GM19452 (cell line): ENCODE data around the gene CITED4.

ENCODE experiments used
- ATAC-seq: cut with Tn5 transposase; IDR thresholded peaks from one replicate; pipeline ENCODE4 v1.9.1; 2021; ENCODE audit not compliant: unreplicated experiment

CITED4 gene

DNA sequence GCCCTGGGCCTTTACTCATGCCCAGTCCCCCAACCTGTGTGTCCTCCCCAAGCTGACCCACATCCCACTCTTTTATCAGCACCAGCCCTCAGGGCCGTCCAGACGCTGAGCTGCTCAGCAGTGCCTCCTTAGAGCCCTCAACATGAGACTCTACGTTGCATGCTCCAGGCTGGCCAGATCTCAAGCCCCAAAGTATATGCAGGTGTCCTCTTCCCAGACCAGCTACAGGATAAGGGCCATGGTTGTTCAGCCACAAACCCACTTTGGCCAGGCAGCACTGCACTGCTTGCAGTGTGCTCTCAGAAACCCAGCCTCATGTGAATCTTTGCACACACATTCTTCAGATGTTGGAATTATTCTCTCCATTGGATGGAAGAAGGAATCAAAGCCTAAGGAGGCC, 6.0 kb downstream of the CITED4 start:
- no peak for ATAC-seq

DNA sequence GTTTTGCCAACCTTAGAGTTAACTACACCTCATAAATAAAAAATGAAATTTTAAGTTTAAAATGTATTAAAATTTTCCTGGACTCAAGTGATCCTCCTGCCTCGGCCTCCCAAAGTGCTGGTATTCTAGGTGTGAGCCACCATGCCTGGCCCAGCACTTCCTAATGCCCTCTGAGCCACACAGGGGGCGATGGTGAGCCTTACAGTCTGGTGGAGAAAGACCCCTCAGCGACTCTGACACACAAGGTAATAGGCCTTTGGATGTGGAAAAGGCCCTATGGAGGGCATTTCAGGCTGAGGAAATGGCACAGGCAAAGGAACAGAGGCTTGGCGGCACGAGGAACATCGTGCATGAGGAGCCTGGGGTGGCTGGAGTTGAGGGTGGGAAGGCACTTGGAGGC, 6.7 kb downstream of the CITED4 start:
- ATAC-seq: no peak

DNA sequence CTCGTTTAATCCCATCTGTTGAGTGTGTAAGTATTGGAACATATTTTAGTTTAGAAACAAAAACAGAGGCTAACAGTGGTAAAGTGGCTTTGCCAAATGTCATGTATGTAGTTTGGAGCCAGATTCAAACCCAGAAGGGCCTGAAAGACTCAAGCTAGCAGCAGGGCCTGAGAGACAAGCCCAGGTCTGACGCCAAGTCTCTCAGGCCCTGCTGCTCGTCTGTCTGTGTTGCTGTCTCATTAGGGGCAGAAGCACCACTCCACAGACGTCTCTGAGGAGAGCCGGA, 8.3 kb downstream of the CITED4 start:
- ATAC-seq: no peak

DNA sequence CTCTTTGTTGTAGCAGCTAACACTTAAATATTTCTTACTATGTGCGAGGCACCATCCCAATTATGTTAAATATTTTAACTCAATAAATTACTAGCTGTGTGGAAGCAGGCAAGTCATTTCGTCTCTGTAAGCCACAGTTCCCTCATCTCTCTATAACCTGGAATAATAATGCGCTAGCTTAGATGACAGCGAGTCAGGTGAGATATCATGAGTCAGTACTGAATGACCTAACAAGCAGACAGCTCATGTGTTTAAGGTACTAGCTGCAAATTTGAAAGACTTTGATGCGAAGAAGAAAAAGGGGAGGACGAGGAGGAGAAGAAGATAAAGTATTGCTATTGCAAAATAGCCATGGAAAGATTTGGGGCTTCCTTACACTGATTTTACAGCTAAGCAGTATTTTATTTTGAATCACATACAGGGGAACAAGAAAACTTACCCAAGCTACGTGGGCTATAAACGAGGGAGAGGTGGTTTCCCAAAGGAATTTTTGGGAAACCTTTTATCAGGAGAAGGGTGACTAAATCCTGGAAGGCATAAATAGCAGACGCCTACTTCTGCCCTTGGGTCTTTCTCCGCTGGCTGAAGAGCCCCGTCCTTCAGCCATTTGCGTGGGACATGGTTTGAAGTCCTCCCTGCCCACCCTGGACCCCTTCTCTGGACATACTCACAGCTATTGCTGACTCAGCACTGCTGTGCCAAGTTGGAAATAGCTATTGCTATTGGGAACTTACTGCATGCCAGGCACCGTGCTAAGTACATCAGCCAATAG, 8.9 kb downstream of the CITED4 start:
- ATAC-seq: no peak

DNA sequence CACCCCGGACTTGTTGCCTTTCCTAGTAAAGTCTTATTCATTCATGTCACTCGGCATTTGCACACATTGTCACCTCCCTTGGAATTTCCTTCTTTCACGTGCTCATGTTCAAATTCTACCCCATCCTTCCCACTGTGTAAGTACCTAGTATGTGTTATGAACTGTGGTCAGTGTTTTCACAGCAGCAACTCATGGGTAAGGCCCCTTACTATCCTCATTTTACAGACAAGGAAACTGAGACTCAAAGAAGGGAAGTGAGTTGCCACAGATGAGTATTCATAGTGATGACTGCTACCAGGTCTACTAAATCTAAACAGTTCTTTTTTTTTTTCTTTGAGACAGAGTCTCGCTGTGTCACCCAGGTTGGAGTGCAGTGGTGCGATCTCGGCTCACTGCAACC, 10.5 kb downstream of the CITED4 start:
- no peak for ATAC-seq

DNA sequence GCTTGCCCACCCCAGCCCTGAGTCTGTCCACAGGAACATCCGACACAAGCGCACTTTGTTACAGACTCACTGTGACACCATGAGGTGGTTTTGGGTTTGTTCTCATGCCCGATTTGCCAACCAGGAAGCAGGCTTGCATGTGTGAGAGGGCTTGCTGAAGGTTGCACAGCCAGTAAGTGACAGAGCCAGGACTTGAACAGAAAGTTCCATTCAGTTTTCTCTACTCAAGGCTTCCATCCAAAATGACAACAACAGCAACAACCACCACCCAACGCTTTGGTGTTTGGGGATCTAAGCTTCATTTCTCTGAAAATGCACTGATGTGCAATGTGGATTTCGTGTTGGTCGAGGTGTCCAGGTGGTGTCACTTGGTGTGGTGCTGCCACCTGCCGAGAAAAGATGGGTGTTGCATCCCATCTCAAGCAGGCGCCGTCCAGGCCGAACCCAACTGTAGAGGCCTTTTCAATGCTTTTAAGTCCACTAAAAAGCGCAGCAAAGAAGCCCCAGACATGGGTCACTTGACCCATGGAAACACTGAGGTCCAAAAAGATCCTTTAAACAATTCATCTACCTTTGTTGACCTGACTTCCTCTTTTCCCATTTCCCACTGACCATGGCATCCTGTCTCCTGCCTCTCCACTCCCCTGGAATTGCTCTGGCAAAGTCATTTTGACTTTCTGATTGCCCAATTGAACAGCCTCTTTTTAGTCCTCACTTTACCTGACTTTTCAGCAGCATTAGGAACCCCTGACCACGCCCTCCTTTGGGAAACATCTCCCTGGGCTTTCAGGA, 12.2 kb downstream of the CITED4 start:
- ATAC-seq: no peak

DNA sequence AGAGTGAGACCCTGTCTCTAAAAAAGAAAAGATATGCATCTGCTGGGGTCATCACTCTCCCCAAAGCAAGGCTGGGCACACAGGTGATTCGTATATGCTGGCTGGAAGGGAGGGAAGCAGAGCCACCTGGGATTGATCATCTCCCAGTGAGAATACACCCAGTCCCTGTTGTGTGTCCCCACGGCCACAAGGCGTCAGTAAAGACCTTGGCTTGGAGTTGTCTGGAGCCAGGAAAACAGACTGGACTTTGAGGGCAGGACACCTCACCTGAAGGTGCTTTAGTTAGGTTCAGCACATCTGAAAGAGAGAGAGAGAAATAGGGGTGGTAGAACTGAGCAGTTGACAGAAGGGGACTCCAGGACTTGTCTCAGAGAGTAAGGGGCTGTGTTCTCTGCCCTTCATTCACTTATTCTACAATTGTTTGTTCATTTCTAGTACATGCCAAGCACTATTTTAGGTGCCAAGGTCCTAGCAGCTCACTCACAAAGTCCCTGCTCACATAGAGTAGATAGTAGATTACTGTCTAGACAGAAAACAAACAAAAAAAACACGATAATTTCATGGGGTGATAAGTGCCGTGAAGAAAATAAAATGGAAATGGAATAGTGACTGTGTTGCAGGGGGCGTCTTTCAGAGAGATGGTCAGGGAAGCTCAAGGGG, 13.5 kb downstream of the CITED4 start:
- ATAC-seq: no peak

DNA sequence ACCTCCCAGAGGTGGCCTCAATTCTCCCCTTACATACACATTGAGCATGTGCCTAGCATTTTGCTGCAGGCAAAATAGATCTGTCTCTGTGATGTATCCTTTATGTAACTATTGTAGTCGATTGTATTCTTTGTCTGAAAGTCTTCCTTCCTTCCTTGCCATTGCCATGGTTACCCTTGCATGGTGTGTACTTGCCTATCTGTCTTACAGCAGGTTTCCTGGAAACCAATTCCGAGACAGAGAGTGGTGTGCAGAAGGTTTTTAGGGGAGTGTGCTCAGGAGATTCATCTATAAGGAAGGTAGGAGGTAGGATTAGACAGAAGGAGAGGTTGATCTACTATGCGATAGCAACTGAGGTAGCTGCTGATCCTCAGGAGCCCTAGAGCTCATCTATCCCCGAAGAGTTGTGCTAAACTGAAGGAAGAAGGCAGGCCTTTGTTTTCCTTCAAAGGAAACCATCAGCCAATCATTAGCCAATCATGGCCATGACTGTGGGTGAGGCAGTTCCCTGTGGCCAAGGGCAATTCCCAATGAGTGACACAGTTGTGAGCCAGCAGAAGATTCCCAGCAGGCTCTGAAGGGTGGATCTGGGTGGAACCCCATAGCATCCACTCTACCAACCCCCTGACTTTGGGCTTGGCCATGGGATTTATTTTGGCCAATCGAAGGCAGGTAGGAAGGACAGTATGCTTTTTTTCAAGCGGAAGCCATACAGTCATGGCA, 15.0 kb downstream of the CITED4 start:
- no peak for ATAC-seq

DNA sequence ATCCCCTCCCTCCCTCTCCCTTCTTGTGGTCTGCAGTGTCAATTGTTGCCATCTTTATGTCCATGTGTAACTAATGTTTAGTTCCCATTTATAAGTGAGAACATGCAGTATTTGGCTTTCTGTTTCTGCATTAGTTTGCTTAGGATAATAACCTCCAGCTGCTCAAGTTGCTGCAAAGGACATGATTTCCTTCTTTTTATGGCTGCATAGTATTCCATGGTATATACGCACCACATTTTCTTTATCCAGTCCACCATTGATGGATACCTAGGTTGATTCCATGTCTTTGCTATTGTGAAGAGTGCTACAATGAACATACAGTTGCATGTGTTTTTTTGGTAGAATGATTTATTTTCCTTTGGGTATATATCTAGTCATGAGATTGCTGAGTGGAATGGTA, 16.3 kb downstream of the CITED4 start:
- ATAC-seq: no peak

DNA sequence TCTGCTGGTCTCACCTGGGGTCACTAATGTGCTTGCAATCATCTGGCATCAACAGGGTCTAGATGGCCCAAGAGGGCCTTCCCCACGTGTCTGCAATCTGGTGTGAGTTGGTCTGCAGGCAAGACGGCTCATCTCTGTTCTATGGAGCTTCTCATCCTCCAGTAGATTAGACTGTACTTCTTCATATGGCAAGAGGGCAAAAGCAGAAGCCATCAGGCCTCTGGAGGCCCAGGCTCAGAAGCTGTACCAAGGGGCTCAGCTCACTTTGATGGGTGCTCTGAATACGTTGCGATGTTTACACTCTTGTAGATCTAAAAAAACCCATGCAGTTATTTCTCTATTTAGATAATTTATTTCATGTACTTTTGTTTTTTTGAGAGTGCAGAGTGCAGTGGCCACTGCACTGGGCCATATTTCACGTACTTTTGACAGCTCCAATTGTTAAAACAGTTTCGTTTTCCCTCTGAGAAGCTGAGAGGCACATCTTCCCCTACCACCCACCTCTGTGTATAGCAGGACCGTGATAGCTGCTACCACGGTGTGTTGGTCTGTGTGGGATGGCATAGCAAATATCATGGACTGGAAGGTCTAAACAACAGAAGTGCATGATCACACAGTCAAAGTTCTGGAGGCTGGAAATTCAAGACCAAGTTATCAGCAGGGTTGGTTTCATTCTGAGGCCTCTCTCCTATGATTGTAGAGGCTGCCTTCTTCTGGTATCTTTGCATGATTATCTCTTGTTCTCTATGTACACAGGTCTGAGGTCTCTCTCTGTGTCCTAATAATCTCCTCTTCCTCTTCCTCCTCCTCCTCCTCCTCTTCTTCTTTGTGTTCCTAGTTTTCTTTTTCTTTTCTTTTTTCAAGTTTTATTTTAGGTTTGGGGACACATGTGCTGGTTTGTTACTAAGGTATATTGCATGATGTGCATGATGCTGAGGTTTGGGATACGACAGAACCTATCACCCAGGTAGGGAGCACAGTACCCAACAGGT, 17.0 kb downstream of the CITED4 start:
- ATAC-seq: no peak

DNA sequence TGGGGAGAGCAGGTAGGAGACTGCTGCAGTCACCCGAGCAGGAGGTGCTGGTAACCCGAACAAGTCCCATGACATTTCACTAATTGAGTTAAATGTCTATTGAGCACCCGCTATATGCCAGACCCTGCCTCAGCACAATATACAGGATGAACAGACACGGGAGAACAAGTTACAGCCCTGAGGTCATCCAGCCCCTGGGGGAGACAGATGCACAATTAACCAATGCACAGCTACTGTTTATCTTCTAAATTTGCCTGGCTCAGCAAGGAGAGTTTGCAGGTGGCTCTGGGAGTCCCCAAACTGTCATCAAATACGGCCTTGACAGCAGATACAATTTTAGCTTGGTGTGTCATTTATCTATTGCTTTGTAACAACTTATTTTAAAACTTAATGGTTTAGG, 18.1 kb downstream of the CITED4 start:
- no peak for ATAC-seq

DNA sequence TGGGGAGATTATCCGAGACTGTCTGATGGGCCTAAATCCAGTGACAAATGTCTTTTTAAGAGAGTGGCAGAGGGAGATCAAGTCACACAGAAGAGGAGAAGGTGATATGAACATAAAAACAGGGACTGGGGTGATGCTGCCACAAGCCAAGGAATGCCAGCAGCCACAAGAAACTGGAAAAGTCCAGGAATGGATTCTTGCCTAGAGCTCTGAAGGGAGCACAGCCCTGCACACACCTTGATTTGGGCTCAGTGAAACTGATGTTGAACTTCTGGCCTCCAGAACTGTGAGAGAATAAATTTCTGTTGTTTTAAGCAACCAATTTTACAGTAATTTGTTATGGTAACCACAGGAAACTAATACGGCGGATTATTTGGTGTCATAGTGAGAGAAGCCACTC, 19.5 kb downstream of the CITED4 start:
- ATAC-seq: no peak

DNA sequence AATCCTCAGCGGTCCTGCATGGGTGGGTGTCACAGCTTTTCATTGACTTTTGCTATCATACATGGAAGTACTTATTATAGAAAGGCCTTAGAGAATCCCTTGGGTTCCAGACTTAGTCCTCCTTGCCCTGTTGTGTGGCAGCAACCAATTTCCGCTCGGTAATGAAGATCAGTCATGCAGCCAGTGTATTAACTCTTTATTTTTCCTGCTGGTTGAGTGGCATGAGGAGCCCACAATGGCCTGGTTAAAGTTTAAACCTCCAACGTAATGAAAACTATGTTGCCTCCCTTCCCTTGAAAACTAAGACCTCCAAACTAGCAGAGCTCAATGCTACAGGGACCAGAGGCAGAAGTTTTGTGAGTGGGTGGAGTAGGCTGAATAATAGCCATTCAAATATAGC, 20.0 kb downstream of the CITED4 start:
- ATAC-seq: no peak

DNA sequence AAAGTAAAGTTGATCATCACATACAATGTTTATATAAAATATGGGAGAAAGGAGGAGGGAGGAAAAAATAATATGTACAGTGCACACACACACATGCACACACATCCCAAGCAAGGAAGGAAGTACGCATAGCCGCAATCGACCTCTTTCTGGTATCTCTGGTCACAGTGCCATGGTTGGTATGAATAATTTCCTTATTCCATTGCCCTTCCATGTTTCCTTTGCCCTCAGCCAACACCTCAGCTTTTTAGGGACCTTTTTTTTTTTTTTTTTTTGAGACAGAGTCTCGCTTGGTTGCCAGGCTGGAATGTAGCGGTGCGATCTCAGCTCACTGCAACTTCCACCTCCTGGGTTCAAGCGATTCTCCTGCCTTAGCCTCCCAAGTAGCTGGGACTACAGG, 20.6 kb downstream of the CITED4 start:
- ATAC-seq: no peak

DNA sequence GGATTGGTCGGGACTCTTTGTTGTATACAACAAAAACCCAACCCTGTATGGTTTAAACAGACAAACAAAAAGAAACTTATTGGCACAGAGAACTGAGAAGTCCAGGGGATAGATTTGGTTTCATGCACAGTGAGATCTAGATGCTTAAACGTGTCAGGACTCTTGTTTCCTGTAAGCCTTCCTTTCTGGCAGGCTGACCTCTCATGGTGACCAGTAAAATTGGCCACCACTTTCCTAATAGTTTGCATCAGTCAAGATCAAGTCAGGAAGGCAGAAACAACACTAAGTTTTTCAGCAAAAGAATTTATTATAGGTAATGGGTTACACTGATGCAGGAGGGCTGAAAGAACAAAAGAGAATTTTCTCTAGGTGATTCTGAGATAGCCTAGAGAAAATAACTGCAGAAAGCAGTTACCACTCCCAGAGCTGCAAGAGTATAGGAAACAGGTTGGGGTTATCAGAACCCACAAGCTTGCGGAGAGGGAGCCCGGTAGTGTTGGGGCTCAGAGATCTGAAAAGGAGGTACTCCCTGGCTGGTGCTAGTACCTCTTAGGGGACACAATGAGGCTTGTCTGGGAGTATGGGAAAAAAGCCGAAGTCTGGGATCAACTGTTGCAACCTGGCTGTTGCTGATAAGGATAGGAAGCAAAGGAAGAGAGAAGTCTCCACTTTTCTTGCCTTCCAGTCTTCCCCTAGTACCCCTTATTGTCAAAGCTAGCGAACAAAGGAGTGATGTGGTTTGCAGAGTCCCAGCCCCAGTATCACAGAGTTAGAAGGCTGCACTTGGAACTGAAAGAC, 21.4 kb downstream of the CITED4 start:
- no peak for ATAC-seq

DNA sequence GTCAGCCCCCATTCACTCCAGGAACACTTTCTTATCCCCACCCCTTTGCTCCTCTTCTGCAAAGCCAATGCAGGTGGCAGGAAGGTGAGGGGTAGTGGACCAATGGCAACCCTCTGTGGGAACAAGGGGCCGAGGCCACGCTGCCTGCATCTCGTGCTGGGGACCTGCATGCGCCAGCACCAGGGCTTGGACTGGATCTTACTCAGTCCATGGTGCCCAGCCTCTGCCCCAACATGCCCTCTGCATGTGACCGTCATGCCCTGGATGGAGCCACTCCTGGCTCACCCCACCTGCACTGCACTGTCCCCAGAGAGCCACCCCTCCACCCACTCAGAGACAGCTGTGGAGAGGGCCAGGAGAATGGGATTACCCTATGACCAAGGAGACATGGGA, 22.2 kb downstream of the CITED4 start:
- no peak for ATAC-seq

DNA sequence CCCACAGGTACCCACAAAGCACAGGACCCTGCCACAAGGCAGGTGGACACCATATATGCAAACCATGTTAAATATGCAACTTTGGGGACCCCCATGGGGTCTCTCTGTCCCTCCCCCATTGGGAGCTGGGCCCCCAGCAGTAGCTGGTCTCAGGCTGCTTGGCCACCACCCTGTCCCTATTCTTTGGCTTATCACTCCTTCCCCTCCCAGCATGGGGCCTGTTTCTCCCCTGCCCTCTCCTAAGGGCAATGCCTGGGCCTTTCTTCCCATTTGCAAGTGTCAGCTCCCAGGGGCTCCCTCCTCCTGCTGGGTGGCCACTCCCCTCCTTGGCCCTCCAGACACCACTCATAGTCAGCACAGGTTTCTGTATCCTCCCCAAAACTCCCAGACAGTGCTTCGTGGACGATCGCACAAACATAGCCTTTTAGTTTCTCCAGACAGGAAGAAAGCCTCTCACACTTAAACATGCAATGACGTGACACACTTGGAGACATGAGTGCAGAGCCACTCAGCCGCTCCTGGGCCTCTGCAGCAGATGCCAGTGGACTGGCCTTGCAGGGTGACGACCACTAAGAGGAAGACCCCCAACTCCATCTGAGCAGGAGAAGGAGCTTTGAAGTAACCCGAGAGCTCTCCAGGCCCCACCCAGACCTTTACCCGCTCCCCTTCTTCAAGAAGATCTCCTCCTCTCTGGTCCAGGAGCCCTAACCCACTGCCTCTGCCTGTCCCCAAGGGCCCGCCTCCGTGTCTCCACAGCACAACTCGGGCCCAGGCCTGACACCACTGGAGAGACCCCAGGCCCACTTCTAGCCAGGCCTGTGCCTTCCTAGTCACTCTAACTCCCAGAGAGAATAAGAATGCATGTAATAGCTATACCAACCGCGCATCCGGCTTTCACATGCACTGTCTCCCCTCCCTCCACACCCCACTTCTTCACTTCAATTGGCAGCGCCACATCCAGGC, 22.9 kb downstream of the CITED4 start:
- ATAC-seq: no peak
